KOPT-K1 (cell line): ENCODE results near the gene GALNT1.
"Not testable (repeated sequence)": the region's sequence is repeated elsewhere in the genome, so short reads cannot be mapped to it uniquely, and the experiment has no call there.

ENCODE experiments used
- H3K27ac ChIP-seq: fragments of 200-600 bp; sonication (generic); 2 replicates; pipeline ENCODE4 v1.5.1; 2016; ENCODE audit warnings: antibody characterized with exemption, mild to moderate bottlenecking, low read depth, low read length; ENCODE audit not compliant: poor library complexity, severe bottlenecking
- H3K36me3 ChIP-seq: fragments of 200-600 bp; sonication (generic); 2 replicates; pipeline ENCODE4 v1.5.1; 2017; ENCODE audit warnings: antibody characterized with exemption, mild to moderate bottlenecking, low read length, moderate library complexity; ENCODE audit not compliant: insufficient read depth
- H3K9me3 ChIP-seq: fragments of 200-600 bp; sonication (generic); 2 replicates; pipeline ENCODE4 v1.5.1; 2017; ENCODE audit warnings: antibody characterized with exemption, low read length, mild to moderate bottlenecking; ENCODE audit not compliant: insufficient read depth, poor library complexity, severe bottlenecking

GALNT1 gene

DNA sequence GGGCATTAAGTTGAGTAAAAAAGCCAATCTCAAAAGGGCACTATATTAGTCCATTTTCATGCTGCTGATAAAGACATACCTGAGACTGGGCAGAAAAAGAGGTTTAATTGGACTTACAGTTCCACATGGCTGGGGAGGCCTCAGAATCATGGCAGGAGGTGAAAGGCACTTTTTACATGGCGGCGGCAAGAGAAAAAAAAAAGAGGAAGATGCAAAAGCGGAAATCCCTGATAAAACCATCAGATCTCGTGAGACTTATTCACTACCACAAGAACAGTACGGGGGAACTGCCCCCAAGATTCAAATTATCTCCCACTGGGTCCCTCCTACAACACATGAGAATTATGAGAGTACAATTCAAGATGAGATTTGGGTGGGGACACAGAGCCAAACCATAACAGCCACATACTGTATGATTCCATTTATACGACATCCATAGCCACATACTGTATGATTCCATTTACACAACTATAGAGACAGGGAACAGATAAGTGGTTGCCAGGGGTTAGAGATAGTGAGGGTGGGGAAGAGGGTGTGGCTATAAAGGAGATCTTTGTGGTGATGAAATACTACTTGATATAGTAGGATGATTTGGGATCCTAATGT lies 5.2 kb upstream of the GALNT1 start:
- not testable (repeated sequence) for H3K36me3 ChIP-seq, H3K27ac ChIP-seq
- H3K9me3 ChIP-seq = peaks cover 23% of the 10 kb centered on the region

DNA sequence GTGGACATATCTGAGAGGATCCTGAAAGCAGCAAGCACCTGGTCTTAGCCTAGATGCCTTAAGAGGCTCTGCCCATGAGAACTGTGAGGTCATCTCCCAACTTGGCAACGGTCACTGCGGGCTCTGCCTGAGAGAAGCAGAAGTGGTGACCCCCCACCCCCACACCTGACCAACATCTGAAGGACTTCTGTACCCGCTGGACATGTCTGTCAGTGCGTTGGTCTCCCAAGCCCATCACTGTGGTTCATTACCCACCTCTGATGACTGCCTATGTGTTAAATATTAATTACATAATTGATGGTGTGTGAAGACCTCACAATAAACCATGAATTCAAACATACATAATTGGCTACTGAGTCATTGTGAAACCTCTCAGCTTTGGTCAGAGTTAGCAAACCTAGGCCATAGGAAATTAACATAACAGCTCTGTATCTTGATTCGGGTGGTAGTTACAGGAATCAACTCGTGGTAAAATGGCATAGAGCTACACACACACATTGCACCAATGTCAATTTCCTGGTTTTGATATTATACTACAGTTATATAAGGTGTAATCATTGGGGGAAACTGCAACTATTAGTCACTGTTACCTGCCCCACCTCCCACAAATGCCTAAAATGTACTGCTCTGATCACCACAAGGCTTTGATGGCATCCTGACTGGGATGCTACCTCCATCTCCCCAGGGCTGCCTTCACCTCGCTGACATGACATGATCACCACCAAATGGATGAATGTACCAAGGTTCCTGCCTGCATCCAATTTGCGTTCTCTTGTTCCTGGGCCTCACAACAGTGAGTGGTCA lies 4.3 kb upstream of the GALNT1 start:
- peaks cover 26% of the 10 kb centered on the region for H3K9me3 ChIP-seq
- H3K36me3 ChIP-seq = no peaks in the 10 kb centered on the region
- H3K27ac ChIP-seq = no peak overlapping the region

DNA sequence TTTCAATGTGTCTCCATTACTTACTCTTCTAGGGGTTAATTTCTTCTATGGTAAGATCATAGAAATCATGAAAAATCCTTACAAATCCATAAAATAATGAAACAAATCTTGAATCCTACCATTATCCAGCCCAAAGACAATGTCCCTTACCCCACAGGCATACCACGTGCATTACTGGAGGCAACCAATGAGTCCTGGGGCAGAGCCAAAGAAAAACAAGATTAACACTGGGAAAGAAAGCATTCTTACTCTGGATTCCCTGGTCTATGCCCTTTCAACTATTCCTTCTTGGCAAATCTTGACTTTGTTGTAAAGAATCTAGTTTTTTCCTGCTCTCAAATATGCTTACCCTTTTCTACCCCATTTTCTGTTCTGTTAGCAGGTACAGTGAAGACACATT lies 3.1 kb upstream of the GALNT1 start:
- peaks cover 27% of the 10 kb centered on the region for H3K9me3 ChIP-seq
- no peak overlapping the region for H3K27ac ChIP-seq
- no peaks in the 10 kb centered on the region for H3K36me3 ChIP-seq

DNA sequence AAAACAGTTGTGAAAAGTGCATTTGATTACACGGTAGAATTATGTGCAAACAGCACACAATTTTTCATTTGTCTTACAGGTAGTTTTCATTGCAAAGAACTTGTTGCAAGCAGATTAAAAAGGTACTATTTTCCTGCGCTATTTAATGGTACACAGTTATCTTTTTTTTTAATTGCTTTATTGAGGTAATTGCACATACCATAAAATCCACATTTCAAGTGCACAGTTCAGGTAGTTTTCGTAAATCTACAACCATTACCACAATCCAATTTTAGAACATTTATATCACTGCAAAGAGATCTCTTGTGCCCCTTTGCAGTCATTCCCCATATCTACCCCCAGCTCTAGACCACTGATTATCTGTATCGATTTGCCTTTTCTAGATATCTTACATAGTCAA lies 2.6 kb upstream of the GALNT1 start:
- no peak overlapping the region for H3K27ac ChIP-seq

DNA sequence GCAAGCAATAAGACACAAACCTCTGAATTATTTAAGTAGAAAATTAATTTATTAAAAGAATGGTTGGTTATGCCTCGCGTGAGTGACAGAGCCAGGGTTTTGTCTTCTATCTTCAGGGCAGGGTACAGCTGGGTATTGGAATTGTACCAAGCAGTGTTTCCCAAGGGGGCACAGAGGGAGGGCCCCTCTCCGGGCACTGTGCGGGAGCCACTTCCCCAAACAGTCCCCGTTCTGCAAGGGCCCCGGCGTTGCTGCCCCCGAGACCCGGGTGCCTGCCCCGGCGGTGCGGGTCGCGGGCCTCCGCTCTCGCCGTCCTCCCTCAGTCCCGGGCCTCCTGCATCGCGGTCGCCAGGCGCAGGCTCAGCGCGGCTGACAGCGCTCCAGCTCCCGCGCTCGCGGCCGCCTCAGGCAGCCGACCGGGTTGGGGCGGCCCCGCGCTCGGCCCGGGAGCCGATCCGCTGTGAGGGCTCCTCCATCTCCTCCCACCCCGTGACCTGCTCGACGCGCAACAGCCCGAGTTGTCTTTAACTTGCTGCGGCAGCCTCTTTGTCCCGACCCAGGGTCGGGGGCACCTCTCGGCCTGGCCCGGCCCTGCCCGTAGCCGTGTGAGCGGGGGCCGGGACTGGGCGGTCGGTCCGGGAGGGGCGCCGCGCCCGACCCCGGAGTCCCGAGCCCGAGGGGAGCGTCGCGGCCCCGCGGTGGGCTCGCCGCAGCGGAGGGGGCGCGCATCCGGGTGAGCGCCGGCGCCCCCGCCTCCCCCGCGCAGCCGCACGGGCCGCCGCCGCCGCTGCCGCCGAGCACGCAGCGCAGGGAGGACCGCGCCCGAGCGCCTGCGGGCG lies 620 bp upstream of the GALNT1 start:
- peaks cover 29% of the 10 kb centered on the region for H3K9me3 ChIP-seq
- no peaks in the 10 kb centered on the region for H3K36me3 ChIP-seq
- H3K27ac ChIP-seq = no peak overlapping the region

More for the DNA sequence above, 2.6 kb upstream of the GALNT1 start:
- Histone ChIP-seq H3K36me3 (no peaks in the 10 kb centered on the region), H3K9me3 (peaks cover 27% of the 10 kb centered on the region)

DNA sequence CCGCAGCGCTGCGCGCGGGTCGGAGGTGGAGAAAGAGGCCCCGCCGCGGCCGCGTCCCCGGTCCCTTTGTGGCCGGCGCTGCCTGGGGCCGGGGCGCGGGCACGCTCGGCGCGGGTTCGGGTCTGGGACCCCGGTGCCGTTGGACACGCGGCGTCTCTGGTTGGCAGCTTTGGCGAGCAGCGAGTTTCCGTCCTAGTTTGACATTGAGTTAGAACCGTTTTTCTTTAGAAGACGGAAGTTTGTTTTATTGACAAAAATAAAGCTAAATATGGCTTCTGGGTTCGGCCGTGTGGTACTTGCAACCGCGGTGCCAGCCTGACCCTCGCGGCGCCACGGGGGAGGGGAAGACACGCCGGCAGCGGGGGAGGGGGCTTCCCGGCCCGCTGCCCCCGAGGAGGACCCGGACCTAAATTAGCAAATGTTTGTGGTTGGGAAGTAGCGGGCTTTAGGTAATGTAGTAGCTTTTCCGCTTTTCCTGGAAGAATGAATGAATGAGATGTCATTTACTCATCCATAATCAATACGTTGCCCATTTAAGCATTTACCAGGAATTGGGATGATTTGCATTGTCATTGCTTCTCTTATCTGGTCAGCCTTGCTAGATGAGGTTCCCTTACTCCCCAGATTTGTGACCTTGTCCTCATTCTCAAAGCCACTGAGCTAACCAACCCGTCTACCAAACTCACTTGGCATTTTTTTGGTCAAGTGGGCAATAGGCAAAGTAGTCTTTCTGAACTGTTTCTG lies 530 bp downstream of the GALNT1 start:
- Histone ChIP-seq H3K36me3 (no peaks in the 10 kb centered on the region), H3K27ac (no peak overlapping the region), H3K9me3 (peaks cover 18% of the 10 kb centered on the region)

DNA sequence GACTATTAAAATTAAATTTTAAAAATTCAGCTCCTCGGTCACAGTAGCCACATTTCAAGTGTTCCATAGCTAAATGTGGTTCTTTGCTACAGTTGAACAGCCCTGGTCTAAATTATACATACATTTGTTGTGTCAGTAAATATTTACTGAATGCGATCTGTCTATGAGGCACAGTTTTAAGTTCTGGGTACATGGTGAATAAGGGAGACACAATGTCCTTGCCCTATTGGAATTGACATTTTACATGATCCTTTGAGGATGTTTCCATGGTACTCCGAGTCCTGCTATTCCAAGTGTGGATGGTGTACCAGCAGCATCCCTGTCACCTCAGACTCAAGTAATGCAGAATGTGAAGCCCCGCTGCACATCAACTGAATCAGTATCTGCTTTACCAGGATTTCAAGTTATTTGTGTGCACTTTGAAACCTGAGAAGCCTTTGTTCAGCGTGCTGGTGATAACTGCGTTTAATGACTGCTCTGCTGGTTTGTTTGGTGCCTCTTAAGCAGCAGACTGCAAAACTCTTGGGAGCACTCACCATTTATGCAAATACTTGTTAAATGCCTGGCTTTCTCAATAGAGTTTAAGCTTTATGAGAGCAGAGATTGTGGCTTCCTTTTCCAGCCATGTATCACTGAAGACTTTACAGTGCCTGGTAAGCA lies 1.5 kb downstream of the GALNT1 start:
- peaks cover 19% of the 10 kb centered on the region for H3K9me3 ChIP-seq
- no peak overlapping the region for H3K27ac ChIP-seq
- no peaks in the 10 kb centered on the region for H3K36me3 ChIP-seq

DNA sequence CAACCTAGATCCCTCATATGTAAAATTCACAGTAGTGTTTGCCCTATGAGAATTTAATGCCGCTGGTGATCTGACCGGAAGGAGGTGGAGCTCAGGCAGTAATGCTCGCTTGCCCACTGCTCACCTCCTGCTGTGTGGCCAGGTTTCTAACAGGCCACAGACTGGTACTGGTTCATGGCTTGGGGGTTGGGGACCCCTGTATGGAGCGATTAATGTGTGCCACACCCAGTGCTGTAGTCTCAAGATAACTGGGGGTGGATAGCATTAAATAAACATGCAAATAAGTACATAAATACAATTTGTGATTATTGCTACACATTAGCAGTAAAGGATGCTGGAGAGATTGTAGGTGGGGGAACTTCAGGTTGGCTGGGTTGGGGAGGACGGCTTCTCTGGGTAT lies 3.2 kb downstream of the GALNT1 start:
- H3K36me3 ChIP-seq = no peaks in the 10 kb centered on the region
- peaks cover 22% of the 10 kb centered on the region for H3K9me3 ChIP-seq
- H3K27ac ChIP-seq = no peak overlapping the region

DNA sequence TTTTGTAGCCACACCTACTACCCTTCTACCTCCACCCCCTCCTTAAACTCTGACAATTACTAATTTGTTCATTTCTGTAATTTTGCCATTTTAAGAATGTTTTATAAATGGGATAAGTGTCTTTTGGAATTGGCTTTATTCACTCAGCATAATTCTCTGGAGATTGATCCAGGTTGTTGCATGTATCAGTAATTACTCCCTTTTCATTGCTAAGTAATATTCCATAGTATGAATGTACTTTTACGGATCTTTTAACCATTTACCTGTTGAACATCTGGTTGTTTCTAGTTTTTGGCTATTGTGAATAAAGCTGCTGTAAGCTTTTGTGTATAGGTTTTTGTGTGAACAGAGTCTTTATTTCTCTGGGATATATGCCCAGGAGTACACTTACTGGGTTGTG lies 4.1 kb downstream of the GALNT1 start:
- no peaks in the 10 kb centered on the region for H3K36me3 ChIP-seq
- H3K27ac ChIP-seq = no peak overlapping the region
- H3K9me3 ChIP-seq = peaks cover 19% of the 10 kb centered on the region

DNA sequence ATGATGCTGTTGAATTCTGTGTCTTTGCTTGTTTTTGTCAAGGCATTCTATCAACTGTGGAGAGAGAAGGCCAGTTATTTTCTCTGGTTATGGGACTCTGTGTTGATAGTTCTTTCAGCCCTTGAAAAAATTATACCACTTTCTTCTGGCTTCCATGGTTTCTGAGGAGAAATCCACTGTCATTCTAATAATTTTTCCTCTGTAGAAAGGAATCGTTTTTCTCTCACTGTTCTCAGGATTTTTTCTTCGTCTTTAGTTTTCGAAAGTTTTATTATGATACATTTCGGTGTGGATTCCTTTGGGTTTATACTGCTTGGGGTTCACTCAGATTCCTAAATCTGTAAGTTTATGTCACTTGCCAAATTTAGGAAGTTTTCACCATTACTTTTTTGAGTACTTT lies 6.6 kb downstream of the GALNT1 start:
- peaks cover 9% of the 10 kb centered on the region for H3K9me3 ChIP-seq
- H3K36me3 ChIP-seq = no peaks in the 10 kb centered on the region

DNA sequence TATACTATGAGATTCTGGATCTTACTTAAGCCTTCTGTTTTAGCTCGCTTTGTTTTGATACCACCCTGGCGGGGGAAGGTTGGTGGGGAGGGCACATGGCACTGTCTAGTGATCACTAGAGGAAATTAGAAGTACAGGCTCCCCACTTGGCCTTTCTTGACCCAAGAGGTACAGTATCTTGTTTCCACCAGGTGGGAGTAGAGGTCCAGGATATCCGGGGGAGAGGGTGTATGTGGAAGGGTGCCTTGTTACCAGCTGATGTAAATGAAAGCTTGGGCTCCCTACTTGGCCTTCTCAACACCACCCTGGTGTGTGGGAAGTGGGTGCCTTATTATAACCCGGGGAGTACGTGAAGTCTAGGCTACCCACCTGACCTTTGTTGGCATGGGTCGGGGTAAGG lies 7.5 kb downstream of the GALNT1 start:
- H3K9me3 ChIP-seq = peaks cover 9% of the 10 kb centered on the region
- H3K27ac ChIP-seq = no peak overlapping the region
- H3K36me3 ChIP-seq = no peaks in the 10 kb centered on the region

More for the DNA sequence above, 6.6 kb downstream of the GALNT1 start:
- H3K27ac ChIP-seq = no peak overlapping the region

DNA sequence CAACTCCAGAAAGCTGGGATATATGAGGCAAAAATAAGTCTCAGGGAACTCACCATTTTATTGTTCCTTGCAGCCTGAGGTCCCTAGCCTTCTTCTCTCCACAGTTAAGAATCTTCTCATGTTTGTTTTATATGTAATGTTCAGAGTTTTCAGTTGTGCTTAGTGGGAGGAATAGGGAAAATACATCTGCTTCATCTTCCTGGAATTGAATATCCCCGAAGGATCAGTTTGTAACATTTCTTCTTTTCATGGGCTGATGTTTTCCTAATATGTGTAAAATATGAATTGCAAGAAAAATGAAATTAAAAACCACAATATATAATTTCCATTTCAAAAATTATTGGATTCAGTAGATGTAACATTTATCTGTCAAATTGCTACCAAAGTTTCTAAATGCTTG lies 8.0 kb downstream of the GALNT1 start:
- Histone ChIP-seq H3K36me3 (no peaks in the 10 kb centered on the region), H3K27ac (no peak overlapping the region), H3K9me3 (peaks cover 9% of the 10 kb centered on the region)

DNA sequence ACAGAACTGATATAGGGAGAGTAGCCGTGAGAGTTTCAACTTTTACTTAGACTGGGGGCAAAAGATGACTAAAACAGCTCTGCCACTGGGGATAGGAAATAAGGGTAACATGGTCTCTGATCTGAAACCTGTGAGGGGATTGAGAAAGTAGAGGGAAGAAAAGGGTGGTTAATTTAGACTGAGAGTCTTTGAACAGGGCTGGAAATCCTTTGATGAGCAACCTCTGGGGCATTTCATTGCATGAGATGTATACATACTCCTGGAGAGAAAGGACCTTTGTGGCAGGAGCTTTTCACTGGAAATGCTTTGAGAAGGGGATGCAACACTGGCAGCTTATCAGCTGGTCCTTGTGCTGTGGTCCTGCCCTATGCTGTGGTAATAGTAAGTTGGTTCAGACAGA lies 9.4 kb downstream of the GALNT1 start:
- peaks cover 4% of the 10 kb centered on the region for H3K9me3 ChIP-seq
- no peak overlapping the region for H3K27ac ChIP-seq
- no peaks in the 10 kb centered on the region for H3K36me3 ChIP-seq

DNA sequence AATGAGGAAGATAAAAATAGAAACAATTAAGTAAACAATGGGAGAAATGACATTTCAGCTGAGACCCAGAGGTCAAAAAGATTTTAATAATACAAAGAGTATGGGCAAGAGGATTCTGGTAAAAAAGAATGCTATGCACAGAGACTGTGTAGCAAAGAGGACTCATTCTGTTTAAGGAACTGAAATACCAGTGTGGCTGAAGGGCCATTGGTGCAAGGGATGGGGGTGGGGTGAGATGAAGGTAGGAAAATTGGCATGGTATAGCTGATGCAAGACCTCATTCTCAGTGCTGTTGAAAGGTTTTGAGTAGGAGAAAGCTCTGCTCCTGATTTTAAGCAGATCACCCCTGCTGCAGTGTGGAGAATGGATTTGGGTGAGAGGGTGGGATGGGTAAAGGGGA lies 10.8 kb downstream of the GALNT1 start:
- Histone ChIP-seq H3K9me3 (peaks cover 4% of the 10 kb centered on the region), H3K36me3 (no peaks in the 10 kb centered on the region), H3K27ac (no peak overlapping the region)
